Measurements from ENCODE around the gene UHRF2. TPM values are rescaled to one million over a fixed set of nuclear protein-coding genes. Genes with fewer than 3 reads are reported as not detected.

Gene UHRF2
- total RNA-seq, 2 donors from 2014 or later = 98.7 to 99.6 TPM

GRCh38 chr9:6545017-6545691, 132.2 kb downstream of the UHRF2 start:
- Mint-ChIP-seq H3K36me3 (ENCODE audit: low read depth) (no peaks in the 10 kb centered on the region), H3K27me3 (peaks cover 3% of the 10 kb centered on the region), H3K27ac (no peak overlapping the region), H3K4me1 (no peaks in the 10 kb centered on the region), H3K9me3 (no peaks in the 10 kb centered on the region), H3K4me3 (no peak overlapping the region)
- ATAC-seq (replicated peaks) = no peak

DNA sequence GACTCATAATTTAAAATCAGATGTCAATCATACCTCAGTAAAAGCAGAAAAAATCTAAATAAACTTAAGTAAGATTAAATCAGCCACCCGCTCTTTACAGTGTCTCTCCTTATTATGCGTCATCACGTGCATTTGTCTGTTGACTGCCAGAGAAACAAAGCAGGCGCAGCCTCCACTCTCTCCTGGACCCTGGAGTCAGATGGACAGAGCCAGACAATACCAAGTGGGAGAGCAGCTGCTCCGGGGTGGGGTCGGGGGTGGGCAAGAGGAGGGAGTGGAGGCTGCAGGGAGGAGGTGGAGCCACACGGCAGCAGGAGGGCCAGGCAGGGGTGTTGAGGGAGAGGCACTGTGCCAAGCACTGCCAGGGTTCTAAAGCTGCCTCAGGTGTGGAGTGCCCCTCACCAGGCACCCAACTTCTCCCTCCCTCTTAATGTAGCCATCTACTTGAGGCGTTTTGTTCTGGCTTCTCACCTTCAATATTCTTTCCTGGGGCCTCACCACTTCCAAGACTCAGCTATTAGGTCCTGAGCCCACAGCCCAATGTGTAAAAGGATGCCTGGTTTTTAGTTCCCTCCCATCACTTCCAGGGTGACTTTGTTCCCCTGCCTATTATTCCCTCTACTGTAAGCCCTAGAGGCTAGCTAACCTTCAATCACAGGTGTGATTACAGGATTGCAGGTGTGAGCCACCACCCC, 136.3 kb downstream of the UHRF2 start:
- H3K36me3 Mint-ChIP-seq (ENCODE audit: low read depth) = no peaks in the 10 kb centered on the region
- peaks cover 3% of the 10 kb centered on the region for H3K27me3 Mint-ChIP-seq
- peak overlapping the region; percentile 74 for H3K27ac Mint-ChIP-seq
- no peak for ATAC-seq (replicated peaks)
- no peaks in the 10 kb centered on the region for H3K4me1 Mint-ChIP-seq
- H3K9me3 Mint-ChIP-seq = no peaks in the 10 kb centered on the region
- H3K4me3 Mint-ChIP-seq = no peak overlapping the region

DNA sequence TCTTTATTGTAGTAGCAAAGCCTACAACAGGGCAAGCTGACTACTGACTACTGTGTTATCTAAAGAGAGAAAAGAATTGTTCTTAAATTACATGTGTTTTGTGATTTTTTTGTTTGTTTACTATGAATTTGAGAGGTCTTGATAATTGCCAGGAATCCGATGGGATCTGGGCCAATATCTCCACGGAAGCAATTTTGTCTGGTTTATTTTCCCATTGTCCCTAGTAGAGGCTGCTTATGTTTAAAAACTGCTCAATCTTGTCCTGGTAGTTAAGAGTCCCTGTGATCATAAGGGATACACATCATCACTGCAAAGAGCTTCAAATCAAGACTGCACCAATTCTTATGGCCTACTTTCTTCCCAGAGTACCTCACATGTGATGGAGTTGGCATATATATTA, 138.1 kb downstream of the UHRF2 start:
- Mint-ChIP-seq H3K9me3 (no peaks in the 10 kb centered on the region), H3K4me1 (no peaks in the 10 kb centered on the region), H3K4me3 (no peak overlapping the region), H3K27ac (no peak overlapping the region), H3K36me3 (ENCODE audit: low read depth) (no peaks in the 10 kb centered on the region), H3K27me3 (peaks cover 3% of the 10 kb centered on the region)
- ATAC-seq (replicated peaks) = no peak

GRCh38 chr9:6552033-6552432, 139.0 kb downstream of the UHRF2 start:
- Mint-ChIP-seq H3K9me3 (no peaks in the 10 kb centered on the region), H3K4me3 (no peak overlapping the region), H3K27ac (no peak overlapping the region), H3K36me3 (ENCODE audit: low read depth) (no peaks in the 10 kb centered on the region), H3K4me1 (no peaks in the 10 kb centered on the region), H3K27me3 (peaks cover 3% of the 10 kb centered on the region)
- ATAC-seq (replicated peaks) = no peak

DNA sequence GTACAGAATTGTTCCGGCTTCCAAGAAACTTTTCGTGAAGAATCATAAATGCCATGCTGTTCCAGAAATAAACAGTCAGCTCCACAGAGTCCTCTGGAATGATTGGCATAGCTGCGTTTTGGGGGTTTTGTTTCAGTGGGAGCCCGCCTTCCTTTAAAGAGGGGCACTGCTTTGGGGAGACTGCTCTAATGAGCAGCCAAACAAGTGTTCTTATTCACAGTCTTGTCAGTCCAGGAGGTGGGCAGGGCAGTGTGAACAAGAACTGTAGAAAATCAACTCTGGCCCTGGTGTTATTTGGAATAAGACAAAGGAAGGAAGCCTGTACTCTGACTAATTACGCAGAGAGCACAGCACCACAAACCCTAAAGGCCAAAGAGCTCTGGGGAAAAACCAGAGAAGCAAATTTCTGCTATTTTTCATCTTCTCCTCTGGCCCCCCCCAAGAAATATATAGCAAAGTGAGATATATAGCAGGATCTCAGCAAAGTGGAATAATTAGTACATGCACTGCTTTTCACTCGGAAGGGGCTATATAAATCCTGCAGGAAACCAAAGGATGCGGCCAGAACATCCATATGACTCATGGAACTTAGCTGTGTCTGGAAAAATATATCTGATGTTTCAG, 139.6 kb downstream of the UHRF2 start:
- H3K9me3 Mint-ChIP-seq = no peaks in the 10 kb centered on the region
- H3K4me1 Mint-ChIP-seq = no peaks in the 10 kb centered on the region
- ATAC-seq (replicated peaks) = peak; percentile 59
- peak overlapping the region; percentile 48 for H3K27ac Mint-ChIP-seq
- no peaks in the 10 kb centered on the region for H3K36me3 Mint-ChIP-seq (ENCODE audit: low read depth)
- H3K4me3 Mint-ChIP-seq = no peak overlapping the region
- peaks cover 3% of the 10 kb centered on the region for H3K27me3 Mint-ChIP-seq

DNA sequence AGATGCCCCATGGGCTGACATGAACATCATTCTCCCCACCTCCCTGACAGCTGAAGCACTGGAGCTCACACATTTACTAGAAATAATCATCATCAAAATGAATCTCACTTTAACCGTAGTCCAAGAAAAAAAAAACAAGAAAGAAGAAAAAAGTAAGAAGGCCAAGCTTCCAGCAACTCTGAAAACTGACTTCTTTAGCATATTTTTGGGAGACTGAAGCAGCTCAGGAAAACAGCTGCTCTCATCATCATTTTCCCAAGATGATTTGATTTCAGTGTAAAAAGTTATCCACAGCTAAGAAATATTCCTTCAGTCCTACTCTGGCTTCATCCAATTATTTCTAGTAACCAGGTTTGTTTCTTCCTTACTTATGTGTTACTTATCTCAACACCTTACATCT, 140.9 kb downstream of the UHRF2 start:
- Mint-ChIP-seq H3K4me3 (no peak overlapping the region), H3K4me1 (no peaks in the 10 kb centered on the region), H3K27me3 (peaks cover 1% of the 10 kb centered on the region), H3K27ac (no peak overlapping the region), H3K9me3 (no peaks in the 10 kb centered on the region), H3K36me3 (ENCODE audit: low read depth) (no peaks in the 10 kb centered on the region)
- ATAC-seq (replicated peaks) = no peak

Other genes with a start within 250 kb of the UHRF2 start
- not detected for gene IL33, start 197.4 kb upstream of the UHRF2 start, total RNA-seq
- not detected for gene TPD52L3, start 84.8 kb upstream of the UHRF2 start, total RNA-seq
- 10 to 100 TPM; 17.2 to 19.4 TPM for gene GLDC, start 232.5 kb downstream of the UHRF2 start, total RNA-seq

Data from activated T-helper 17 cell treated with anti-CD3 and anti-CD28 coated beads, Interleukin-2, amount 50 U/mL, for 72 hours (primary cell).